ENCODE measurements around the gene TSPAN32. TPM values are rescaled to one million over a fixed set of nuclear protein-coding genes. Genes with fewer than 3 reads are reported as not detected.
A peak's percentile ranks its signal among the peaks of the same experiment; 100 is the strongest.
"Not testable (repeated sequence)": the region's sequence is repeated elsewhere in the genome, so short reads cannot be mapped to it uniquely, and the experiment has no call there.

Gene TSPAN32
- total and polyA plus RNA-seq, 12 donors: 2.3 to 47.5 (median 23.3) TPM

DNA sequence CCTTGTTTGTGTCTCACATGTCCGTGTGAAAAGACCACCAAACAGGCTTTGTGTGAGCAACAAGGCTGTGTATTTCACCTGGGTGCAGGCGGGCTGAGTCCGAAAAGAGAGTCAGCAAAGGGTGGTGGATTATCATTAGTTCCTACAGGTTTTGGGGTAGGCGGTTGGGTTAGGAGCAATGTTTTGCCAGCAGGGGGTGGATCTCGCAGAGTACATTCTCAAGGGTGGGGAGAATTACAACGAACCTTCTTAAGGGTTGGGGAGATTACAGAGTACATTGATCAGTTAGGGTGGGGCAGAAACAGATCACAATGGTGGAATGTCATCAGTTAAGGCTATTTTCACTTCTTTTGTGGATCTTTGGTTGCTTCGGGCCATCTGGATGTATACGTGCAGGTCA, 36.9 kb downstream of the TSPAN32 start:
- H3K36me3 ChIP-seq; H3K4me1 ChIP-seq; H3K27ac ChIP-seq; H3K4me3 ChIP-seq; H3K9me3 ChIP-seq; H3K27me3 ChIP-seq; intact Hi-C loops (cut with DNase I); ATAC-seq; DNase-seq: not testable (repeated sequence)
- TF ChIP-seq CTCF (IDR thresholded peaks at IDR 0.05): peak in 1 of 9 donors; percentile 6
- WGBS, 2 donors: 84 to 85% methylated on average over 8 of the region's 8 CpGs

GRCh38 chr11:2342557-2342956, 40.7 kb downstream of the TSPAN32 start:
- ATAC-seq: no peak
- H3K27me3 ChIP-seq: no peaks in the 10 kb centered on the region
- H3K9me3 ChIP-seq: peaks cover 0 to 7% (median 0%) of the 10 kb centered on the region in 11 donors
- no peaks in the 10 kb centered on the region for H3K36me3 ChIP-seq
- intact Hi-C loops (cut with DNase I): no loop called here
- H3K27ac ChIP-seq: no peak overlapping the region
- TF ChIP-seq CTCF (IDR thresholded peaks at IDR 0.05): no peak
- H3K4me1 ChIP-seq: no peaks in the 10 kb centered on the region
- no peak overlapping the region for H3K4me3 ChIP-seq
- DNase-seq: no peak
- 94 to 95% methylated on average over 3 of the region's 3 CpGs for WGBS, 2 donors

DNA sequence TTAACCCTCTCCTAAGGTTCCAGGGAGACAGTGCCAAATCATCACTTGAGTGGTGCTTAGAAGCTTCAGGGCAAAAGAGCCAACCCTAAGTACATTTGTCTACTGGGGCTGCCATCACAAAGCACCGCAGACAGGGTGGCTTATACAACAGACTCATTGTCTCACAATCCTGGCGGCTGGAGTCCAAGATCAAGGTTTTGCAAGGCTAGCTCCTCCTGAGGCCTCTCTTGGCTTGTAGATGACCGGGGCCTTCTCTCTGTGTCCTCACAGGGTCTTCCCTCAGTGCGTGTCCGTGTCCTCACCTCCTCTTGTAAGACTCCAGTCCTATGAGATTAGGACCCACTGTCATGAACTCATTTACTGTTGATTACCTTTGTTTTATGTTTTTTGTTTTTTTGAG, 41.2 kb downstream of the TSPAN32 start:
- DNase-seq (no peak), ATAC-seq (no peak)

DNA sequence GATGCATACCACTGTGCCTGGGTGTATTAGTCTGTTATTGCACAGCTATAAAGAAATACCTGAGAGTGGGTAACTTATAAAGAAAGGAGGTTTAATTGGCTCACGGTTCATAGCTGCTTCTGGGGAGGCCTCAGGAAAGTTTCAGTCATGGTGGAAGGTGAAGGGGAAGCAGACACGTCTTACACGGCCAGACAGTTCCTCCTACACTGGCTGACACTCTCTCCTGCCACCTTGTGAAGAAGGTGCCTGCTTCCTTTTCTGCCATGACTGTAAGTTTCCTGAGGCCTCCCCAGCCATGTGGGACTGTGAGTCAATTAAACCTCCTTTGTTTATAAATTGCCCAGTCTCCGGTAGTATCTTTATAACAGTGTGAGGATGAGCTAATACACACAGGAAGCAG, 41.7 kb downstream of the TSPAN32 start:
- DNase-seq (no peak), ATAC-seq (no peak)
- Histone ChIP-seq H3K4me1 (no peaks in the 10 kb centered on the region), H3K27ac (no peak overlapping the region), H3K9me3 (peaks cover 0 to 7% (median 0%) of the 10 kb centered on the region in 11 donors), H3K4me3 (no peak overlapping the region), H3K27me3 (no peaks in the 10 kb centered on the region), H3K36me3 (no peaks in the 10 kb centered on the region)
- no peak for TF ChIP-seq CTCF (IDR thresholded peaks at IDR 0.05)
- intact Hi-C loops (cut with DNase I): no loop called here
- 86 to 91% methylated on average over 4 of the region's 4 CpGs for WGBS, 2 donors

More for the DNA sequence above, 41.2 kb downstream of the TSPAN32 start:
- Histone ChIP-seq H3K36me3 (no peaks in the 10 kb centered on the region), H3K9me3 (peaks cover 0 to 7% (median 0%) of the 10 kb centered on the region in 11 donors), H3K4me1 (no peaks in the 10 kb centered on the region), H3K27ac (no peak overlapping the region), H3K4me3 (no peak overlapping the region), H3K27me3 (no peaks in the 10 kb centered on the region)
- intact Hi-C loops (cut with DNase I): no loop called here
- WGBS, 2 donors: 74 to 98% methylated on average over 5 of the region's 5 CpGs
- TF ChIP-seq CTCF (IDR thresholded peaks at IDR 0.05): no peak
